Hepatocyte (in vitro differentiated cells): ENCODE measurements around the gene ZDHHC21. TPM values are rescaled to one million over a fixed set of nuclear protein-coding genes. Genes with fewer than 3 reads are reported as not detected.
"Not testable (repeated sequence)": the region's sequence is repeated elsewhere in the genome, so short reads cannot be mapped to it uniquely, and the experiment has no call there.

Experiments
- DNase-seq: peaks from one replicate; pipeline ENCODE4 v3.0.0-alpha.2; 2016; ENCODE audit warnings: low spot score
- H2AFZ ChIP-seq: fragments of 200-600 bp; sonication (generic); 2 replicates; pipeline ENCODE4 v1.6.0; 2016; ENCODE audit warnings: antibody characterized with exemption, mild to moderate bottlenecking
- H3K27ac ChIP-seq: fragments of 200-600 bp; sonication (generic); 2 replicates; pipeline ENCODE4 v1.5.1; 2016; ENCODE audit warnings: mild to moderate bottlenecking
- H3K27me3 ChIP-seq: fragments of 200-600 bp; sonication (generic); 2 replicates; pipeline ENCODE4 v1.6.1; 2016
- H3K36me3 ChIP-seq: fragments of 200-600 bp; sonication (generic); replicated peaks from 2 replicates; pipeline ENCODE4 v1.5.1; 2016; ENCODE audit warnings: low read depth; ENCODE audit not compliant: insufficient read depth
- H3K4me1 ChIP-seq: fragments of 200-600 bp; sonication (generic); 2 replicates; pipeline ENCODE4 v1.5.1; 2016; ENCODE audit warnings: mild to moderate bottlenecking, moderate library complexity; ENCODE audit not compliant: insufficient read depth
- H3K4me2 ChIP-seq: fragments of 200-600 bp; sonication (generic); 2 replicates; pipeline ENCODE4 v1.6.0; 2016
- H3K4me3 ChIP-seq: fragments of 200-600 bp; sonication (generic); 2 replicates; pipeline ENCODE4 v1.5.1; 2016; ENCODE audit warnings: mild to moderate bottlenecking
- H3K79me2 ChIP-seq: fragments of 200-600 bp; sonication (generic); 2 replicates; pipeline ENCODE4 v1.6.0; 2017; ENCODE audit warnings: mild to moderate bottlenecking
- H3K9me2 ChIP-seq: fragments of 200-600 bp; sonication (generic); replicated peaks from 2 replicates; pipeline ENCODE4 v1.6.0; 2017; ENCODE audit warnings: mild to moderate bottlenecking; ENCODE audit not compliant: insufficient read depth
- H3K9me3 ChIP-seq: fragments of 200-600 bp; sonication (generic); 2 replicates; pipeline ENCODE4 v1.5.1; 2016; ENCODE audit warnings: low read depth, mild to moderate bottlenecking
- H4K20me1 ChIP-seq: fragments of 200-600 bp; sonication (generic); 2 replicates; pipeline ENCODE4 v1.6.0; 2016; ENCODE audit warnings: mild to moderate bottlenecking; ENCODE audit not compliant: insufficient read depth, poor library complexity, severe bottlenecking
- EZH2 ChIP-seq: fragments of 200-600 bp; sonication (generic); IDR thresholded peaks from 2 replicates; pipeline ENCODE4 v1.6.1; 2016; ENCODE audit warnings: antibody characterized with exemption, mild to moderate bottlenecking, borderline replicate concordance
- EZH2phosphoT487 ChIP-seq: fragments of 200-600 bp; sonication (generic); IDR thresholded peaks from one replicate; pipeline ENCODE4 v1.6.1; 2018; ENCODE audit warnings: antibody characterized with exemption, mild to moderate bottlenecking, low read depth, moderate library complexity; ENCODE audit not compliant: unreplicated experiment, severe bottlenecking
- WGBS: methylation state at CpG from one replicate; pipeline ENCODE4 v1.1.6; 2016; ENCODE audit warnings: low lambda C conversion rate; ENCODE audit errors: missing lambda C conversion rate; 5-methylcytosine and 5-hydroxymethylcytosine counted together
- polyA plus RNA-seq: library from polyadenylated mRNA; unstranded; fragments of >200 nt; fragmentation: Nextera tagmentation; extraction: Ambion mirVana; gene quantifications from 2 replicates; pipeline ENCODE4 v1.2.1, GENCODE V29; 2016
- total RNA-seq: library from RNA; depleted of rRNA; stranded (reverse); fragments of >200 nt; gene quantifications from 2 replicates; pipeline ENCODE4 v1.2.3, GENCODE V29; 2014
- TF ChIP-seq, protein P1 (sequence below): fragments of 200-600 bp; sonication (generic); IDR thresholded peaks from 2 replicates; pipeline ENCODE4 v1.5.1; 2016; ENCODE audit warnings: antibody characterized with exemption, mild to moderate bottlenecking; ENCODE audit not compliant: poor library complexity

The ZDHHC21 gene
- total and polyA plus RNA-seq, 2 experiments from 2014 or later, result 4.7 to 17.7 TPM

DNA sequence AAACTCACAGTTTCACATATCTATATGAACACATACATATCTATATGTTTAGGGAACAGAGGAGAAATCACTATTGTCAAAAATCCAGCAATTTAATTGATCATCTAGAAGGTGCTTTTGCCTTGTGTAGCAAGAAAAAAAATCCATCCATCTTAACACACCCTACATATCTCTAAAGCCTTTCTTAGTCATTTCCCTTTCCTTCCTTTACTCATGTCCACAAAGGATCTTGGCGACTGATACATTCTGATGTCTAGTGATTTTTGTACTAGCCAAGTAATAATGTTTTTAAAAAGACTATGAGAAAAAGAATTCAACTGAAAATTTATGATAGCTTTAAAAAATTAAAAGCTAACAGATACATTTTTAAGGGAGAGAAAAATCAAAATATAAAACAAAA, 22.5 kb downstream of the ZDHHC21 start:
- Histone ChIP-seq H3K4me3 (no peak overlapping the region), H3K9me3 (no peaks in the 10 kb centered on the region), H4K20me1 (no peaks in the 10 kb centered on the region), H3K4me2 (no peak overlapping the region), H3K4me1 (no peaks in the 10 kb centered on the region), H3K79me2 (no peaks in the 10 kb centered on the region), H3K27ac (no peak overlapping the region), H2AFZ (no peak overlapping the region), H3K9me2 (no peaks in the 10 kb centered on the region), H3K36me3 (no peaks in the 10 kb centered on the region), H3K27me3 (no peaks in the 10 kb centered on the region)
- TF ChIP-seq EZH2 (no peak), EZH2phosphoT487 (no peak)
- TF ChIP-seq, protein P1, sequence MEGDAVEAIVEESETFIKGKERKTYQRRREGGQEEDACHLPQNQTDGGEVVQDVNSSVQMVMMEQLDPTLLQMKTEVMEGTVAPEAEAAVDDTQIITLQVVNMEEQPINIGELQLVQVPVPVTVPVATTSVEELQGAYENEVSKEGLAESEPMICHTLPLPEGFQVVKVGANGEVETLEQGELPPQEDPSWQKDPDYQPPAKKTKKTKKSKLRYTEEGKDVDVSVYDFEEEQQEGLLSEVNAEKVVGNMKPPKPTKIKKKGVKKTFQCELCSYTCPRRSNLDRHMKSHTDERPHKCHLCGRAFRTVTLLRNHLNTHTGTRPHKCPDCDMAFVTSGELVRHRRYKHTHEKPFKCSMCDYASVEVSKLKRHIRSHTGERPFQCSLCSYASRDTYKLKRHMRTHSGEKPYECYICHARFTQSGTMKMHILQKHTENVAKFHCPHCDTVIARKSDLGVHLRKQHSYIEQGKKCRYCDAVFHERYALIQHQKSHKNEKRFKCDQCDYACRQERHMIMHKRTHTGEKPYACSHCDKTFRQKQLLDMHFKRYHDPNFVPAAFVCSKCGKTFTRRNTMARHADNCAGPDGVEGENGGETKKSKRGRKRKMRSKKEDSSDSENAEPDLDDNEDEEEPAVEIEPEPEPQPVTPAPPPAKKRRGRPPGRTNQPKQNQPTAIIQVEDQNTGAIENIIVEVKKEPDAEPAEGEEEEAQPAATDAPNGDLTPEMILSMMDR, result no peak
- 94% methylated on average over 1 of the region's 1 CpG for whole genome bisulfite sequencing
- DNase-seq, result no peak

DNA sequence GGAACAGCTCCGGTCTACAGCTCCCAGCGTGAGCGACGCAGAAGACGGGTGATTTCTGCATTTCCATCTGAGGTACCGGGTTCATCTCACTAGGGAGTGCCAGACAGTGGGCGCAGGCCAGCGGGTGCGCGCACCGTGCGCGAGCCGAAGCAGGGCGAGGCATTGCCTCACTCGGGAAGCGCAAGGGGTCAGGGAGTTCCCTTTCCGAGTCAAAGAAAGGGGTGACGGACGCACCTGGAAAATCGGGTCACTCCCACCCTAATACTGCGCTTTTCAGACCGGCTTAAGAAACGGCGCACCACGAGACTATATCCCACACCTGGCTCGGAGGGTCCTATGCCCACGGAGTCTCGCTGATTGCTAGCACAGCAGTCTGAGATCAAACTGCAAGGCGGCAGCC, 29.2 kb downstream of the ZDHHC21 start:
- not testable (repeated sequence) for H3K9me2 ChIP-seq, H3K27ac ChIP-seq, H3K4me3 ChIP-seq, H3K4me2 ChIP-seq, H3K79me2 ChIP-seq, H3K9me3 ChIP-seq, H4K20me1 ChIP-seq, H3K4me1 ChIP-seq, H3K36me3 ChIP-seq, H2AFZ ChIP-seq, DNase-seq, H3K27me3 ChIP-seq
- 97% methylated on average over 16 of the region's 30 CpGs for WGBS

DNA sequence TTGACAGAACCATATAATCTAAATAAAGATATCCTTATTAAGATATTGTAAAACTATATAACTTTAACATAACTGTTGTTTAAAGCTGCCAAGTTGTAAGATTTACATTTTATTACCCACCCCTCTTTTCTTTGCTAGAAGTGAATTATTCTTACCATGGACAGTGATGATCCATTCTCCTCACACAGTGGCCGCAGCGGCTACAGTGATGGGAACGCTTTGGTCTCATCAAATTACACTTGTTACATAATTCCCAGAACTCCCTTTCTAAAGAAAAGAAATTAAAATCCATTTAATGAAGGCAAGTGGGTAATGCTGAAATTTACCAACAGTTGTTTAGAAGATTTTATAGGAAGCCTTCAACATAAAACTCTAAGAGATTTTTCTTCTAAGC, 31.2 kb downstream of the ZDHHC21 start:
- H3K9me2 ChIP-seq, result no peaks in the 10 kb centered on the region
- no peak overlapping the region for H3K4me2 ChIP-seq
- TF ChIP-seq EZH2phosphoT487 (no peak), EZH2 (no peak)
- TF ChIP-seq, protein P1, result no peak
- 91% methylated on average over 3 of the region's 3 CpGs for WGBS
- H3K4me1 ChIP-seq, result peaks cover 4% of the 10 kb centered on the region
- no peak overlapping the region for H2AFZ ChIP-seq
- H3K27me3 ChIP-seq, result no peaks in the 10 kb centered on the region
- no peaks in the 10 kb centered on the region for H3K9me3 ChIP-seq
- no peak overlapping the region for H3K27ac ChIP-seq
- H3K36me3 ChIP-seq, result no peaks in the 10 kb centered on the region
- no peaks in the 10 kb centered on the region for H3K79me2 ChIP-seq
- no peaks in the 10 kb centered on the region for H4K20me1 ChIP-seq
- no peak for DNase-seq
- no peak overlapping the region for H3K4me3 ChIP-seq

DNA sequence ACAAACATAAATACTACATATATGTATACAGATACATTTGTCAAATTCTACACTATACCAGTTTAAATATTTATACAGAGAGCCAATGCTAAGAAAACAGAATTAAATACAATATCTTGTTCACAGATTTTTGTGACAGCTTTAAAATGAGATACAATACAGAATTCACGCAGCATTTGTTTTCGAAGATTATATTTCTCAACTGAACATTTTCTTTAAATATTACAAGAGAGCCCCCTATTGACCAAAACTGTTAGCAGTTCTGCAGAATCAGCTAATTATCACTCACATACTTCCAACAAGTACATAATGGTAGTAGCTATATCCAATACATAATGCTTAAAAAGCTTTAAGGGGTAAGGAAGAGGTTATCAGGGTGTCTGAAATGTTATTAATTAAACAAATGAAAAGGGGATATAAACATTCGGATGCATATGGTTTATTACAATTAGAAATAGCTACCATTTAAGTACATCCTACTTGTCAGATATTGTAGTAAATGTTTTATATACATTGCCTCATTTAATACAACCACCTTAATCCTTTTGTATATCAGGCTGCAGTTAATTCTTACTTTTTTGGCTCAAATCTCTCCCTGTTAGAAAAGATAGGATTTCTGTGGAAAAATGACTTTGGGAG, 31.7 kb downstream of the ZDHHC21 start:
- Histone ChIP-seq H3K36me3 (no peaks in the 10 kb centered on the region), H3K4me1 (peaks cover 4% of the 10 kb centered on the region), H3K9me3 (no peaks in the 10 kb centered on the region), H2AFZ (no peak overlapping the region), H3K4me2 (no peak overlapping the region), H3K27me3 (no peaks in the 10 kb centered on the region), H3K4me3 (no peak overlapping the region), H3K79me2 (no peaks in the 10 kb centered on the region), H3K27ac (no peak overlapping the region), H4K20me1 (no peaks in the 10 kb centered on the region), H3K9me2 (no peaks in the 10 kb centered on the region)
- TF ChIP-seq, protein P1, result peak; percentile 70
- TF ChIP-seq EZH2, result no peak
- DNase-seq, result peak; percentile 56
- WGBS, result 67% methylated on average over 3 of the region's 3 CpGs
